ENCODE measurements around the gene ACSS2.

ACSS2 gene

DNA sequence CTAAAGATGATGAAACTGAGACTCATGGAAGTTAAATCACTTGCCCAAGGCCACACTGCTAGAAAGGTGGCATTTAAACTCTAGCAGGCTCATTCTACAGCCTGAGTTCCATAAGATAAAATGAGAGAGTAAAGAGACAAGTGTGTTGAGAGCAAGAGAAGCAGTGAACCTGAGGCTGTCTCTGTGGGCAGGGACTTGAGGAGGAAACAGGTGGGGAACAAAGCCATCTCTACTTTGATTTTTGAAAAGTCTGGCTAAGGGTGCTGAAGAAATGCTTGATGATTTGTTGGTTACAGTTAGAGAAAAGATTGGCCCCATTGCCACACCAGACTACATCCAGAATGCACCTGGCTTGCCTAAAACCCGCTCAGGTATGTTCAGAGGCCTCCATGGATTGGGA, 50.2 kb downstream of the ACSS2 start:
- FAIRE-seq (no peak), DNase-seq (ENCODE audit: insufficient read length, low spot score) (no peak)
- TF ChIP-seq, protein P1, sequence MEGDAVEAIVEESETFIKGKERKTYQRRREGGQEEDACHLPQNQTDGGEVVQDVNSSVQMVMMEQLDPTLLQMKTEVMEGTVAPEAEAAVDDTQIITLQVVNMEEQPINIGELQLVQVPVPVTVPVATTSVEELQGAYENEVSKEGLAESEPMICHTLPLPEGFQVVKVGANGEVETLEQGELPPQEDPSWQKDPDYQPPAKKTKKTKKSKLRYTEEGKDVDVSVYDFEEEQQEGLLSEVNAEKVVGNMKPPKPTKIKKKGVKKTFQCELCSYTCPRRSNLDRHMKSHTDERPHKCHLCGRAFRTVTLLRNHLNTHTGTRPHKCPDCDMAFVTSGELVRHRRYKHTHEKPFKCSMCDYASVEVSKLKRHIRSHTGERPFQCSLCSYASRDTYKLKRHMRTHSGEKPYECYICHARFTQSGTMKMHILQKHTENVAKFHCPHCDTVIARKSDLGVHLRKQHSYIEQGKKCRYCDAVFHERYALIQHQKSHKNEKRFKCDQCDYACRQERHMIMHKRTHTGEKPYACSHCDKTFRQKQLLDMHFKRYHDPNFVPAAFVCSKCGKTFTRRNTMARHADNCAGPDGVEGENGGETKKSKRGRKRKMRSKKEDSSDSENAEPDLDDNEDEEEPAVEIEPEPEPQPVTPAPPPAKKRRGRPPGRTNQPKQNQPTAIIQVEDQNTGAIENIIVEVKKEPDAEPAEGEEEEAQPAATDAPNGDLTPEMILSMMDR (IDR thresholded peaks at IDR 0.05; ENCODE audit: insufficient read depth, missing control alignments), result no peak

DNA sequence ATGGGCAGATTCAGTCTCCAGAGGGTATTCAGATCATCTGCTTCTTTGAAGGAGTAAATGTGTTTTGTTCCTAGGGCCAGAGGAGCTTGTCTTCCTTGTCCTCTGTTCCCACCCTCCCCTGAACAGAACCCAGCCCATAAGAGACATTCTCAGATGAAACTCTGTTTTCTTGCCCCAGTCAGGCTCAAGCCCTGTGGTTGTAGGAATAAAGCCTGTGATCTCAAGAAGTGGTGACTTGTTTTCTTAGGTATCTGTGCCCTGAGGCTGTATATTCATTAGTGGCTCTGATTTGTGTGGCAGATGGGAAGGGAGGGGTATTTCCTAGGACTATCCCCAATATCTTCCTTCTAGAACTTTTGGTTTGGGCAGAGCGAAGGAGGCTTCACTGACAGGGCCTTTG, 51.3 kb downstream of the ACSS2 start:
- TF ChIP-seq, protein P1 (IDR thresholded peaks at IDR 0.05; ENCODE audit: insufficient read depth, missing control alignments), result no peak
- DNase-seq (ENCODE audit: insufficient read length, low spot score) (no peak), FAIRE-seq (no peak)

DNA sequence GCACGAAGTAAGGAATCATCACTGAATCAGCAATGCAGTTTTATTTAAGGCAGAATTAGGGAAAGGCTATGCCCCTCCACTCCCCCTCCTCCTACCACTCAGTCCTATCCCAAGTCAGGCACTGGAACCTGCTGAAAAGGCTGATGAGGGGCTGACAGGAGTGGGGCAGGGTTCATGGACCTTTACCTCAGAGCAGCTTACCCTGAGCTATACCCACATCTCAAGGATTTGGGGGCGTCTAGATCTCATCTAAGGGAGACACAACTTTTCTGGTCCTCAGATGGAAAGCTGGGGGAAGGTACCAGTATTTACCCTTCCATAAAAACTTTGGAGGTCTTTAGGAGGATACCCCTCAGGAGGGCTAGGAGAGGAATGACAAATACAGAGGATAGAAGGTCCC, 52.0 kb downstream of the ACSS2 start:
- TF ChIP-seq, protein P1 (IDR thresholded peaks at IDR 0.05; ENCODE audit: insufficient read depth, missing control alignments), result no peak
- FAIRE-seq (no peak), DNase-seq (ENCODE audit: insufficient read length, low spot score) (no peak)

DNA sequence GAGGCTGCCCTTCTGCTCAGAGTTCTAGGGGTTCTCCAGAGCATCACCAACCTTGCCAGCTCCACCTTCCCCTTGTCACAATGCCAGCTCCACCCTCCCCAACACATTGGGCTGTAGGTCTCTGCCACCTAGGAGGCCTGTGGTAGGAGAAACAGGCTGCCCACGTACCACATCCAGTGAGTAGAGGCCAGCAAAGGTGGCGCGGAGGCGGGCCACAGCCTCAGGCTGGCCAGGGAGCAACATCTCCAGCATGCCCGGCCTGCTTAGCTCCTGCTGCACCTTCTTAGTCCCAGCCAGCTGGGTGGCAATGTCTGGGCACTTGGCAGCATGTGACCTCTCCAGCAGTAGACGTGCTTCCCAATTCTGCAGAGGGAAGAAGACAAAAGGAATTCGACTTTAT, 55.4 kb downstream of the ACSS2 start:
- TF ChIP-seq, protein P1 (IDR thresholded peaks at IDR 0.05; ENCODE audit: insufficient read depth, missing control alignments), result no peak
- DNase-seq (ENCODE audit: insufficient read length, low spot score) (no peak), FAIRE-seq (no peak)

DNA sequence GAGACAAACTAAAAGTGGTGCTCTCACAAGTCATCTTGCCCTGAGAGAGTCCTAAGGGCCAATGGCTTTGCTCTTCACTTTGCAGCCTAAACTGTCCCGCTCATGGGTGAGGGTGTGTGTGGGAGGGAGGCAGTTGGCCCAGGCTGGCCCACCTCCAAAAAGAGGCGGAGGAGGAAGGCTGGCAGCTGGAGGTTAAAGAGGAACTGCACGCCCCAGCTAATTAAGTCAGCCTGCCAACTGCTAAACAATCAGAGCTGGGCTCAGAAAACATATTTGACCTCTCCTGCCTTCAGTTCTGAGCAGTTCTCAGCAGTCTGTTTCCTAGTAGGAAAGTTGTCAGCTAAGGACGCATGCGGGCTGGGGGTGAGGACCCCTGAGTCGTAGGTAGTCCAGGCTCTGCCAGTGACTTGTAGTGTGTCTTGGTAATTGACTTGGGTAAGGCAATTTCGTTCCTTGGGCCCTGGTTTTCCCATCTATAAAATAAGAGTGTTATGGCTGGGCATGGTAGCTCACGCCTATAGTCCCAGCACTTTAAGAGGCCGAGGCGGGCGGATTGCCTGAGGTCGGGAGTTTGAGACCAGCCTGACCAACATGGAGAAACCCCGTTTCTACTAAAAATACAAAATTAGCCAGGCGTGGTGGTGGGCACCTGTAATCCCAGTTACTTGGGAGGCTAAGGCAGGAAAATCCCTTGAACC, 62.2 kb downstream of the ACSS2 start:
- FAIRE-seq (no peak), DNase-seq (ENCODE audit: insufficient read length, low spot score) (no peak)

DNA sequence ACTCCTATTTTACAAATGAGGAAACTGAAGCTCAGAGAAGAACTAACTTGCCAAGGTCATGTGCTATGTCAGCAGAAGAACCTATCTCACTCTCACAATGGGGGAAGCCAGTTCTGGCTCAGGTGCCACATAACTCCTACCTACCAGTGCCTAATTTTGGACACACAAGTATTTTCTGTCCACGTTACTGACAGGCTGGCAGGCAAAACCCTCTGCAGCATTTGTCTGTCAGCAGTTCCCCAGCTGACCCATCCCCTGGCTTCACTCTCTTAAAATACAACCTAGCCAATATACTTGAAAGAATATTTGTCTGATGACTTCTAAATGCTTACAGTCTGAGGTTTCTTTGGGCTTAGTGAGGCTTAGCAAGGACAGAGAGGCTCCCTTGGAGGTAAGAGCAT, 63.7 kb downstream of the ACSS2 start:
- FAIRE-seq (no peak), DNase-seq (ENCODE audit: insufficient read length, low spot score) (no peak)
- TF ChIP-seq, protein P1 (IDR thresholded peaks at IDR 0.05; ENCODE audit: insufficient read depth, missing control alignments), result no peak

More for the DNA sequence above, 62.2 kb downstream of the ACSS2 start:
- TF ChIP-seq, protein P1 (IDR thresholded peaks at IDR 0.05; ENCODE audit: insufficient read depth, missing control alignments), result no peak

DNA sequence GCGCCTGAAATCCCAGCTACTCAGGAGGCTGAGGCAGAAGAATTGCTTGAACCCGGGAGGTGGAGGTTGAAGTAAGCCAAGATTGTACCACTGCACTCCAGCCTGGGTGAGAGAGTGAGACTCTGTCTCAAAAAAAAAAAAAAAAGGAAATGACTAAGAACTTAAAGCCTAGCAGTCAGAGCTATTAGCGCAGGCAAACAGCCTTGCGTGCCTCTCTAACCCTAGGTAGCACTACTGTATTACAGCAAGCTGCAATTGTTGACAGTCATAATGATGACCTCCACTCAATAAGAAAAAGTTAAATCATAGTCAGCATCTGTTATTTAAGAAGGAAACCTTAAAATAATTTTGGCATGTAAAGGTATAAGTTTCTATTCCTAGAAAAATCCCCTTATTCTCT, 64.8 kb downstream of the ACSS2 start:
- FAIRE-seq (no peak), DNase-seq (ENCODE audit: insufficient read length, low spot score) (no peak)
- TF ChIP-seq, protein P1 (IDR thresholded peaks at IDR 0.05; ENCODE audit: insufficient read depth, missing control alignments), result no peak
